GM12891 (cell line): ENCODE data around the gene TMEM259.

Source experiments
- POLR2A ChIP-seq: IDR thresholded peaks from 2 replicates; pipeline ENCODE4 v1.6.1; 2011; ENCODE audit warnings: low read depth, low read length, control low read depth
- POLR2AphosphoS5 ChIP-seq: IDR thresholded peaks from 2 replicates; pipeline ENCODE4 v1.6.1; 2011; ENCODE audit warnings: low read depth, low read length, control low read depth

GRCh38 chr19:1041835-1042685 is 21.1 kb upstream of the TMEM259 start:
- TF ChIP-seq POLR2AphosphoS5 (no peak), POLR2A (no peak)
